Measurements from ENCODE around the gene SEMA5B.

SEMA5B gene

GRCh38 chr3:123054931-123055330 lies 27.4 kb upstream of the SEMA5B start:
- no peak for DNase-seq (ENCODE audit: low read depth)

GRCh38 chr3:123054109-123054778 lies 26.7 kb upstream of the SEMA5B start:
- no peak for DNase-seq (ENCODE audit: low read depth)

- DNase-seq (ENCODE audit: low read depth), result no peak
These were observed 25.5 kb upstream of the SEMA5B start for GRCh38 chr3:123053107-123053506.

- no peak for DNase-seq (ENCODE audit: low read depth)
These were observed 23.1 kb upstream of the SEMA5B start for GRCh38 chr3:123050666-123051065.

GRCh38 chr3:123048480-123049237 lies 21.1 kb upstream of the SEMA5B start:
- DNase-seq (ENCODE audit: low read depth), result no peak

- DNase-seq (ENCODE audit: low read depth), result no peak
These were observed 19.4 kb upstream of the SEMA5B start for GRCh38 chr3:123047062-123047319.

GRCh38 chr3:123046262-123047061 lies 18.9 kb upstream of the SEMA5B start:
- DNase-seq (ENCODE audit: low read depth), result no peak

GRCh38 chr3:123044981-123045763 lies 17.6 kb upstream of the SEMA5B start:
- no peak for DNase-seq (ENCODE audit: low read depth)

- DNase-seq (ENCODE audit: low read depth), result no peak
These were observed 14.8 kb upstream of the SEMA5B start for GRCh38 chr3:123042413-123042812.

GRCh38 chr3:123039178-123039577 lies 11.6 kb upstream of the SEMA5B start:
- DNase-seq (ENCODE audit: low read depth), result no peak

GRCh38 chr3:123038751-123039150 lies 11.2 kb upstream of the SEMA5B start:
- DNase-seq (ENCODE audit: low read depth), result no peak

GRCh38 chr3:123037015-123037375 lies 9.4 kb upstream of the SEMA5B start:
- DNase-seq (ENCODE audit: low read depth), result no peak

GRCh38 chr3:123036352-123037014 lies 8.9 kb upstream of the SEMA5B start:
- DNase-seq (ENCODE audit: low read depth), result no peak

GRCh38 chr3:123034996-123035395 lies 7.4 kb upstream of the SEMA5B start:
- DNase-seq (ENCODE audit: low read depth), result no peak

- no peak for DNase-seq (ENCODE audit: low read depth)
These were observed 6.6 kb upstream of the SEMA5B start for GRCh38 chr3:123034120-123034519.

- DNase-seq (ENCODE audit: low read depth), result no peak
These were observed 4.5 kb upstream of the SEMA5B start for GRCh38 chr3:123032057-123032456.

GRCh38 chr3:123031051-123031450 lies 3.5 kb upstream of the SEMA5B start:
- DNase-seq (ENCODE audit: low read depth), result no peak

- DNase-seq (ENCODE audit: low read depth), result no peak
These were observed 768 bp upstream of the SEMA5B start for GRCh38 chr3:123028233-123028828.

GRCh38 chr3:123026565-123027291 lies 835 bp downstream of the SEMA5B start:
- DNase-seq (ENCODE audit: low read depth), result no peak

GRCh38 chr3:123025642-123026521 lies 1.7 kb downstream of the SEMA5B start:
- no peak for DNase-seq (ENCODE audit: low read depth)

All from T-helper 22 cell (primary cell).